H1 (cell line): Measurements from ENCODE around the gene TVP23A. TPM values are rescaled to one million over a fixed set of nuclear protein-coding genes. Genes with fewer than 3 reads are reported as not detected.

Experiments used
- BRCA1 ChIP-seq: IDR thresholded peaks from 2 replicates; pipeline ENCODE4 v1.6.1; 2012; ENCODE audit warnings: low read depth, low read length, improper control_type of control experiment
- PHF8 ChIP-seq: fragments of 200-600 bp; sonication (generic); conservative IDR thresholded peaks from 2 replicates; pipeline ENCODE4 v1.7.1; 2012; ENCODE audit warnings: low read depth, mild to moderate bottlenecking, inconsistent platforms, low read length, moderate library complexity
- polyA plus RNA-seq, 7 experiments: library from polyadenylated mRNA; depleted of rRNA in 3 of 7; stranded (reverse) in 5 of 7; unstranded in 2 of 7; fragments of >200 nt in 5 of 7; fragments of 200-250 nt in 2 of 7; gene quantifications; 1 replicate in 5 of 7; 2 replicates in 1 of 7; 4 replicates in 1 of 7; pipeline versions ENCODE4 v1.2.1 to v1.2.3, GENCODE V29; 2011 to 2013; ENCODE audit warnings: missing spikeins in 2 of 7, mixed read lengths in 2 of 7
- total RNA-seq: library from RNA; stranded (reverse); fragmentation: NEBNext Ultra II Directional; extraction: Animal tissue kit (Norgen Biotek cat#: 25700); gene quantifications from 2 replicates; pipeline ENCODE4 v1.2.1, GENCODE V29; 2021

TVP23A gene
- total and polyA plus RNA-seq, 2 of the 8 experiments (the other 6 are each of a cell fraction or from before 2014, with no cell fraction given) = 2.2 to 3.1 TPM

DNA sequence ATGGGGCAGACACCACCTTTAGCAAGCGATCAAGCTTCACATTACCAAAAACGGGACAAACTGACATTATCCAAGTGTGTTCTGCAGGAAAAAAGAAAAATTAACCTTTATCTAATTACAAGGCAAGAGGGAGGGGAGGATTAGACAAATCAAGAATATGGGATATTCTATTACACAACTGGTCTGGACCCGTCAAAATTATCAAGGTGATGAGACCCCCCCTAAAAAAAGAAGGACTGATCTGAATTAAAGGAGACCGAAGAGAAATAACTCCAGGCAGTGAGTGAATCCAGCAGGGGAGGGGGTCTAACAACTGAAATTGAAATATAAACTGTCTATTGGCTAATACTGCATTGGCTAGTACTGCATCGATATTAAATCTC, 75.4 kb downstream of the TVP23A start (continued):
- TF ChIP-seq PHF8 (no peak), BRCA1 (no peak)
